SK-N-SH (cell line): ENCODE results near the gene UBE2R2. TPM values are rescaled to one million over a fixed set of nuclear protein-coding genes. Genes with fewer than 3 reads are reported as not detected.
"Not testable (repeated sequence)": the region's sequence is repeated elsewhere in the genome, so short reads cannot be mapped to it uniquely, and the experiment has no call there.

Source experiments
- CTCF ChIA-PET: fragments of 300-600, 350-600 bp; formaldehyde crosslinking; extraction: SDS; loops from one replicate; lab custom pipeline; 2021; lab: Yijun Ruan, JAX
- POLR2A ChIA-PET: fragments of 350-600 bp; sonication (Branson Sonifier 250); formaldehyde crosslinking; extraction: SDS; loops from one replicate; lab custom pipeline; 2020; ENCODE audit warnings: antibody characterized with exemption, inconsistent platforms; lab: Yijun Ruan, JAX
- DNase-seq: peaks from one replicate; pipeline ENCODE4 v3.0.0; 2012
- H2AFZ ChIP-seq: fragments of 200-600 bp; sonication (generic); 2 replicates; pipeline ENCODE4 v1.8.1; 2016; ENCODE audit warnings: antibody characterized with exemption, mild to moderate bottlenecking, low read depth
- H3F3A ChIP-seq: fragments of 200-600 bp; sonication (generic); replicated peaks from 2 replicates; pipeline ENCODE3; 2016; ENCODE audit warnings: antibody characterized with exemption, mild to moderate bottlenecking; ENCODE audit not compliant: insufficient read depth
- H3K27ac ChIP-seq, 2 experiments: fragments of 200-500 bp in 1 of 2; fragments of 200-600 bp in 1 of 2; sonication (Bioruptor generic) in 1 of 2; sonication (generic), shearing (Covaris generic) in 1 of 2; 2 replicates each; pipeline versions ENCODE4 v1.5.1 to v1.6.1; 2014 to 2016; ENCODE audit warnings: low read depth in 2 of 2, inconsistent platforms in 1 of 2, low read length in 1 of 2, mild to moderate bottlenecking in 1 of 2, mixed read lengths in 1 of 2
- H3K27me3 ChIP-seq: fragments of 200-600 bp; sonication (generic), shearing (Covaris generic); 2 replicates; pipeline ENCODE4 v1.6.1; 2016; ENCODE audit warnings: mixed run types; ENCODE audit not compliant: insufficient read depth
- H3K36me3 ChIP-seq, 2 experiments: fragments of 200-500 bp in 1 of 2; fragments of 200-600 bp in 1 of 2; sonication (Bioruptor generic) in 1 of 2; sonication (generic) in 1 of 2; replicated peaks in 1 of 2; 2 replicates each; pipeline versions ENCODE3 to v1.5.1; 2014 to 2016; ENCODE audit warnings: low read length in 1 of 2, mild to moderate bottlenecking in 1 of 2; ENCODE audit not compliant: insufficient read depth in 2 of 2, control insufficient read depth in 1 of 2
- H3K4me1 ChIP-seq, 2 experiments: fragments of 200-500 bp in 1 of 2; fragments of 200-600 bp in 1 of 2; sonication (Bioruptor generic) in 1 of 2; sonication (generic), shearing (Covaris generic) in 1 of 2; 2 replicates each; pipeline versions ENCODE4 v1.5.1 to v1.6.1; 2014 to 2016; ENCODE audit warnings: low read depth in 1 of 2, low read length in 1 of 2, mixed run types in 1 of 2; ENCODE audit not compliant: insufficient read depth in 2 of 2, control insufficient read depth in 1 of 2
- H3K4me2 ChIP-seq: fragments of 200-600 bp; sonication (generic), shearing (Covaris generic); 2 replicates; pipeline ENCODE4 v1.6.1; 2017; ENCODE audit warnings: mixed run types
- H3K4me3 ChIP-seq, 2 experiments: fragments of 200-500 bp in 1 of 2; fragments of 200-600 bp in 1 of 2; sonication (Bioruptor generic) in 1 of 2; sonication (generic), shearing (Covaris generic) in 1 of 2; 2 replicates each; pipeline versions ENCODE4 v1.5.1 to v1.8.1; 2014 to 2016; ENCODE audit warnings: low read depth in 2 of 2, inconsistent platforms in 1 of 2, low read length in 1 of 2, mild to moderate bottlenecking in 1 of 2, mixed read lengths in 1 of 2, moderate library complexity in 1 of 2
- H3K79me2 ChIP-seq: fragments of 200-600 bp; sonication (generic); 2 replicates; pipeline ENCODE4 v1.8.1; 2017; ENCODE audit warnings: mild to moderate bottlenecking; ENCODE audit not compliant: insufficient read depth
- H3K9ac ChIP-seq: fragments of 200-600 bp; sonication (generic); 2 replicates; pipeline ENCODE4 v1.6.1; 2017; ENCODE audit warnings: mixed run types
- H3K9me2 ChIP-seq: fragments of 200-600 bp; sonication (generic); 2 replicates; pipeline ENCODE4 v1.6.1; 2017; ENCODE audit warnings: mixed run types
- H3K9me3 ChIP-seq: fragments of 200-600 bp; sonication (generic); 2 replicates; pipeline ENCODE4 v1.6.1; 2017; ENCODE audit warnings: mixed run types, mild to moderate bottlenecking, moderate library complexity
- H4K20me1 ChIP-seq: fragments of 200-600 bp; sonication (generic); 2 replicates; pipeline ENCODE4 v1.6.1; 2017; ENCODE audit warnings: mild to moderate bottlenecking, mixed run types; ENCODE audit not compliant: insufficient read depth
- CHD2 ChIP-seq: fragments of 150-350 bp; IDR thresholded peaks from 2 replicates; pipeline ENCODE4 v1.6.1; 2018; ENCODE audit warnings: low read length; ENCODE audit not compliant: partially characterized antibody
- ELF1 ChIP-seq: IDR thresholded peaks from 2 replicates; pipeline ENCODE4 v1.4.0; 2012
- EP300 ChIP-seq, 2 experiments: IDR thresholded peaks; 2 replicates each; pipeline versions ENCODE4 v1.4.0 to v1.6.1; 2012; ENCODE audit warnings: borderline replicate concordance in 1 of 2, low read depth in 1 of 2, low read length in 1 of 2
- MXI1 ChIP-seq: IDR thresholded peaks from 2 replicates; pipeline ENCODE4 v1.6.1; 2012; ENCODE audit warnings: mild to moderate bottlenecking, low read depth, low read length, improper control_type of control experiment
- NRF1 ChIP-seq: IDR thresholded peaks from 2 replicates; pipeline ENCODE4 v1.6.1; 2012; ENCODE audit warnings: low read depth, mild to moderate bottlenecking, low read length
- POLR2AphosphoS5 ChIP-seq: IDR thresholded peaks from 2 replicates; pipeline ENCODE4 v1.6.1; 2012; ENCODE audit warnings: low read depth, low read length
- RCOR1 ChIP-seq: fragments of 150-350 bp; IDR thresholded peaks from 2 replicates; pipeline ENCODE4 v1.6.1; 2017; ENCODE audit warnings: antibody characterized with exemption, low read length
- TAF1 ChIP-seq: IDR thresholded peaks from 2 replicates; pipeline ENCODE4 v1.6.1; 2012; ENCODE audit warnings: low read depth, mild to moderate bottlenecking, low read length, moderate library complexity, borderline replicate concordance
- WGBS: methylation state at CpG from one replicate; pipeline ENCODE4 v1.1.6; 2017; ENCODE audit warnings: low lambda C conversion rate; 5-methylcytosine and 5-hydroxymethylcytosine counted together
- polyA plus RNA-seq, 3 experiments: library from polyadenylated mRNA; depleted of rRNA; stranded (reverse); fragments of >200 nt; gene quantifications; 2 replicates each; pipeline ENCODE4 v1.2.3, GENCODE V29; 2012
- TF ChIP-seq, protein P1 (sequence below): fragments of 200-600 bp; sonication (generic); IDR thresholded peaks from 2 replicates; pipeline ENCODE4 v1.6.1; 2017; ENCODE audit warnings: antibody characterized with exemption, mild to moderate bottlenecking, moderate library complexity
- TF ChIP-seq, protein P2 (sequence below): IDR thresholded peaks from 2 replicates; pipeline ENCODE4 v1.4.0; 2012; ENCODE audit warnings: low read depth
- TF ChIP-seq, protein P3 (sequence below): IDR thresholded peaks from 2 replicates; pipeline ENCODE4 v1.6.1; 2012; ENCODE audit warnings: mild to moderate bottlenecking, low read depth, low read length, moderate library complexity

Gene UBE2R2, protein sequence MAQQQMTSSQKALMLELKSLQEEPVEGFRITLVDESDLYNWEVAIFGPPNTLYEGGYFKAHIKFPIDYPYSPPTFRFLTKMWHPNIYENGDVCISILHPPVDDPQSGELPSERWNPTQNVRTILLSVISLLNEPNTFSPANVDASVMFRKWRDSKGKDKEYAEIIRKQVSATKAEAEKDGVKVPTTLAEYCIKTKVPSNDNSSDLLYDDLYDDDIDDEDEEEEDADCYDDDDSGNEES
- 16.4 and 19.7 TPM in 2 replicates for polyA plus RNA-seq (2012; rRNA removed)
- 28.0 and 32.2 TPM in 2 replicates for polyA plus RNA-seq (2012; cell fraction: cytosol; rRNA removed)
- 12.2 and 18.0 TPM in 2 replicates for polyA plus RNA-seq (2012; cell fraction: nucleus; rRNA removed)

DNA sequence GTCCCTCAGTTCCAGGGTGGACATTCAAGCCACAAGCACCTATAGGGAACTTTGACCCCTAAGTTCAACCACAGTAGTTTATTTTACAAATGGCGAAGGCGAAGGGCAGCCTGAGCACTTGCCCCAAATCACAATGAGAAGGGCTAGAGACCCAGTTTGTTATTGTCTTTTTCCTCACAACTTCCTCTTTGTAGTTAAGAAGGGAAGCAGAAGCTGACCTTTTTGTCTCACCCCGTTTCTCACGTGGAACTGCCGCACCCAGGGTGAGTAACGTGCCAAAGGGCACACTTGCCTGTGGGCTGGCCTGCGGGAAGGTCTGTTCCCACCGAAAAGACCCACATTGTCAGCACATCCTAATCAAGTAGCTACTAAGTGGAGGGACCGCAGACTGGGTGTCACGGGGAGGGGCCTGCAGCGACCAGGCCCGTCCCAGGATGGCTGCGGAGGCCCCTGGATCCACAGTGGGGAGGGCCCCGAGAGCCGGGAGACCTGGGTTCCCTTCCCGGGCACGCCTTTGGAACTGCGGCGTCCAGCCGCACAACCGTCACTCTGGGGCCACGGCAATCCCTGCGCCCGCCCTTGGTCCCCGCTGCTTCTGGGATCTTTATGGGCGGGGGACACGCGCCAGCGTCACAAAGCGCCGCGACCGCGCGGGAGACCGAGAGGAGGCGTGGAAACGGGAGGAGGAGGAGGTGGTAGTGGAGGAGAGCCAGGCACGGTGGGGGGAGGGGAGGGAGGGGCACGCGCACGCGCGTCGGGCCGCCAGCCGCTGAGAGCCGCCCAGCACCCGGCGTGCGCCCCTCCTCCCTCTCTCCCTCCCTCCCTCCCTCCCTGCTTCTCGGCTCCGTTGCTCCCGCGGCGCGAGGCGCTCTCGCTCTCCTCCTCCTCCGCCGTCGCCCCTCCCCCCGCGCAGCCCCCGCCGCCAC, at the start of gene UBE2R2:
TSS of gene UBE2R2 (plus strand) at position 834 of the 926 bp plus-strand sequence. CDS start 598 bp downstream, outside the sequence.
- H3K9me2 ChIP-seq: no peaks in the 10 kb centered on the region
- H3K27ac ChIP-seq: peak within 1 kb of the TSS; percentile 92 to 95
- peak within 1 kb of the TSS; percentile 69 to 78 for H3K4me3 ChIP-seq
- CTCF ChIA-PET: interaction anchor here (0.6 to 6.6 kb wide), 7 partner anchors 14 to 257 kb away, joined by 3 to 57 read pairs (median 4); no protein-coding TSS in a partner anchor
- no peaks in the 10 kb centered on the region for H3K9me3 ChIP-seq
- H3K4me1 ChIP-seq: peaks cover 7 to 21% of the 10 kb centered on the region in 2 experiments; a peak in 3 of 4 replicates
- 15% methylated on average over 15 of the region's 66 CpGs for WGBS
- TF ChIP-seq POLR2AphosphoS5 (peak; percentile 89), TAF1 (peak; percentile 77; the same call in 1 of the 2 replicates), EP300 (IDR thresholded peaks at IDR 0.05; ENCODE audit: borderline replicate concordance in 1 of 2, low read depth in 1 of 2, low read length in 1 of 2) (peak; percentile 17 to 29; a peak in 2 of 4 replicates), MXI1 (peak; percentile 76), CHD2 (peak; percentile 93), NRF1 (peak; percentile 79), ELF1 (no peak), RCOR1 (no peak)
- TF ChIP-seq, protein P1, sequence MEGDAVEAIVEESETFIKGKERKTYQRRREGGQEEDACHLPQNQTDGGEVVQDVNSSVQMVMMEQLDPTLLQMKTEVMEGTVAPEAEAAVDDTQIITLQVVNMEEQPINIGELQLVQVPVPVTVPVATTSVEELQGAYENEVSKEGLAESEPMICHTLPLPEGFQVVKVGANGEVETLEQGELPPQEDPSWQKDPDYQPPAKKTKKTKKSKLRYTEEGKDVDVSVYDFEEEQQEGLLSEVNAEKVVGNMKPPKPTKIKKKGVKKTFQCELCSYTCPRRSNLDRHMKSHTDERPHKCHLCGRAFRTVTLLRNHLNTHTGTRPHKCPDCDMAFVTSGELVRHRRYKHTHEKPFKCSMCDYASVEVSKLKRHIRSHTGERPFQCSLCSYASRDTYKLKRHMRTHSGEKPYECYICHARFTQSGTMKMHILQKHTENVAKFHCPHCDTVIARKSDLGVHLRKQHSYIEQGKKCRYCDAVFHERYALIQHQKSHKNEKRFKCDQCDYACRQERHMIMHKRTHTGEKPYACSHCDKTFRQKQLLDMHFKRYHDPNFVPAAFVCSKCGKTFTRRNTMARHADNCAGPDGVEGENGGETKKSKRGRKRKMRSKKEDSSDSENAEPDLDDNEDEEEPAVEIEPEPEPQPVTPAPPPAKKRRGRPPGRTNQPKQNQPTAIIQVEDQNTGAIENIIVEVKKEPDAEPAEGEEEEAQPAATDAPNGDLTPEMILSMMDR: no peak
- TF ChIP-seq, protein P2, sequence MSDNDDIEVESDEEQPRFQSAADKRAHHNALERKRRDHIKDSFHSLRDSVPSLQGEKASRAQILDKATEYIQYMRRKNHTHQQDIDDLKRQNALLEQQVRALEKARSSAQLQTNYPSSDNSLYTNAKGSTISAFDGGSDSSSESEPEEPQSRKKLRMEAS: 0 out of 2 replicates have a peak, but pooled peaks have one; percentile 43
- TF ChIP-seq, protein P3, sequence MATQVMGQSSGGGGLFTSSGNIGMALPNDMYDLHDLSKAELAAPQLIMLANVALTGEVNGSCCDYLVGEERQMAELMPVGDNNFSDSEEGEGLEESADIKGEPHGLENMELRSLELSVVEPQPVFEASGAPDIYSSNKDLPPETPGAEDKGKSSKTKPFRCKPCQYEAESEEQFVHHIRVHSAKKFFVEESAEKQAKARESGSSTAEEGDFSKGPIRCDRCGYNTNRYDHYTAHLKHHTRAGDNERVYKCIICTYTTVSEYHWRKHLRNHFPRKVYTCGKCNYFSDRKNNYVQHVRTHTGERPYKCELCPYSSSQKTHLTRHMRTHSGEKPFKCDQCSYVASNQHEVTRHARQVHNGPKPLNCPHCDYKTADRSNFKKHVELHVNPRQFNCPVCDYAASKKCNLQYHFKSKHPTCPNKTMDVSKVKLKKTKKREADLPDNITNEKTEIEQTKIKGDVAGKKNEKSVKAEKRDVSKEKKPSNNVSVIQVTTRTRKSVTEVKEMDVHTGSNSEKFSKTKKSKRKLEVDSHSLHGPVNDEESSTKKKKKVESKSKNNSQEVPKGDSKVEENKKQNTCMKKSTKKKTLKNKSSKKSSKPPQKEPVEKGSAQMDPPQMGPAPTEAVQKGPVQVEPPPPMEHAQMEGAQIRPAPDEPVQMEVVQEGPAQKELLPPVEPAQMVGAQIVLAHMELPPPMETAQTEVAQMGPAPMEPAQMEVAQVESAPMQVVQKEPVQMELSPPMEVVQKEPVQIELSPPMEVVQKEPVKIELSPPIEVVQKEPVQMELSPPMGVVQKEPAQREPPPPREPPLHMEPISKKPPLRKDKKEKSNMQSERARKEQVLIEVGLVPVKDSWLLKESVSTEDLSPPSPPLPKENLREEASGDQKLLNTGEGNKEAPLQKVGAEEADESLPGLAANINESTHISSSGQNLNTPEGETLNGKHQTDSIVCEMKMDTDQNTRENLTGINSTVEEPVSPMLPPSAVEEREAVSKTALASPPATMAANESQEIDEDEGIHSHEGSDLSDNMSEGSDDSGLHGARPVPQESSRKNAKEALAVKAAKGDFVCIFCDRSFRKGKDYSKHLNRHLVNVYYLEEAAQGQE: 0 out of 2 replicates have a peak, but pooled peaks have one; percentile 40
- H4K20me1 ChIP-seq: peaks cover 33% of the 10 kb centered on the region
- peaks cover 44% of the 10 kb centered on the region for H3K79me2 ChIP-seq
- peak within 1 kb of the TSS; percentile 69 for H2AFZ ChIP-seq
- peak; percentile 99 for DNase-seq
- peak within 1 kb of the TSS; percentile 99 for H3K9ac ChIP-seq
- H3K4me2 ChIP-seq: peak within 1 kb of the TSS; percentile 86
- peaks cover 0 to 6% of the 10 kb centered on the region in 2 experiments for H3K36me3 ChIP-seq
- no peaks in the 10 kb centered on the region for H3K27me3 ChIP-seq
- peaks cover 40% of the 10 kb centered on the region for H3F3A ChIP-seq
- POLR2A ChIA-PET: no interaction called here

DNA sequence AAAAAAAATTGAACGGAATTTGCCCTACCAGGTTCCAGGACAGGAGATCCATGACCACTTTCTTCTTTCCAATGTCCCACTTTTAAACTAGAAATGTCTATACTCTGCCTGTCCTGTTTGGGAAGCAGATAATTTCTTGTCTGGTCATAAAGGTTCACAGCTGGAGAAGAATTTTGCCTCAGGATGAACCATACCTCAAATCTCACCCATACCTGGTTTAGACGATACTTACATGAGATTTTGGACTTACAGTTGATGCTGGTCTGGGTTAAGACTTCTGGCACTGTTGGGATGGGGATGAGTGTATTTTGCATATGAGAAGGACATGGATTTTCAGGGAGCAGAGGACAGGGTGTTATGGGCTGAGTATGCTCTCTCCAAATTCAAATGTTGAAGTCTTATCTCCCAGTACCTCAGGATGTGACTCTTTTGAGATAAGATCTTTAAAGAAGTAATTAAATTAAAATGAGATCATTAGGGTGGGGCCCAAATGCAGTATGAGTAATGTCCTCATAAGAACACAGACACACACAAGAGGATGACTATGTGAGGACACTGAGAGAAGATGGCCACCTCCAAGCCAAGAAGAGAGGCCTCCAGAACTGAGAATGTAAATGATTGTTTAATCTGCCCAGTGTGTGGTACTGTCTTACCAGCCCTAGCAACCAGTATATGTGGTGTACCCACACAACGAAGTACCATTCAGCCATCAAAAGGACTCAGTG, 46.6 kb upstream of the UBE2R2 start:
- H3K4me2 ChIP-seq, H3K9me2 ChIP-seq, DNase-seq, H3K9me3 ChIP-seq, H3K27me3 ChIP-seq, H4K20me1 ChIP-seq, H3K4me3 ChIP-seq, POLR2A ChIA-PET, H3K9ac ChIP-seq, H2AFZ ChIP-seq, H3K4me1 ChIP-seq, H3K36me3 ChIP-seq, H3K79me2 ChIP-seq, H3F3A ChIP-seq: not testable (repeated sequence)
- H3K27ac ChIP-seq: peak overlapping the region in 1 of 2 experiments; percentile 55; a peak in 2 of 4 replicates
- 81% methylated on average over 3 of the region's 3 CpGs for WGBS
- CTCF ChIA-PET: interaction anchor here (1.0 kb wide), 1 partner anchor 9 kb away, joined by 4 read pairs; no protein-coding TSS in a partner anchor

DNA sequence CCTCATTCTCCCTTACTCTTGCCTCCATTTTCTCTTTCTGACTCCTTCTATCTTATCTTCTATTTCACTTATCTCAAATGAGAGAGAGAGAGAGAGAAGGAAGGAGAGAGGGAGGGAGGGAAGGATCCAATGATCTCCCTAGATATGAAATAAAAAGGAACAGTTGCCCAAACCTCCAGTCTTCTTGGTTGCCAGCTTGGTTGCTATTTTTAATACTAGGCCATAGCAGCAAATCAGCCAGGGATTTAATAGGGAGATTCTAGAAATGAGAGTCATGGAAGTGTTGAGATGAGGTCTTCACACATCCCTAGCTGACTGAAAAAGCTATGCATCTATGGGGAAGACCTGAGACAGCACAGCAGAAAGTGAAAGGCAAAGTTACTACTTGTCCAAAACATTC, 43.8 kb upstream of the UBE2R2 start:
- H2AFZ ChIP-seq, H4K20me1 ChIP-seq, H3K27me3 ChIP-seq, H3F3A ChIP-seq, H3K9me2 ChIP-seq, DNase-seq, H3K9me3 ChIP-seq, POLR2A ChIA-PET, H3K4me3 ChIP-seq, H3K4me1 ChIP-seq, H3K79me2 ChIP-seq, H3K9ac ChIP-seq, H3K36me3 ChIP-seq, H3K27ac ChIP-seq, H3K4me2 ChIP-seq: not testable (repeated sequence)
- CTCF ChIA-PET: interaction anchor here (1.1 to 1.5 kb wide), 2 partner anchors 35 to 149 kb away, joined by 3 to 4 read pairs; no protein-coding TSS in a partner anchor
